Medulla oblongata (tissue), 1 donor: ENCODE results near the gene OR51A4.
"Not testable (repeated sequence)": the region's sequence is repeated elsewhere in the genome, so short reads cannot be mapped to it uniquely, and the experiment has no call there.

ENCODE experiments used
- DNase-seq: peaks from one replicate; pipeline ENCODE4 v3.0.0-alpha.2; 2015; ENCODE audit errors: extremely low spot score

The OR51A4 gene, protein sequence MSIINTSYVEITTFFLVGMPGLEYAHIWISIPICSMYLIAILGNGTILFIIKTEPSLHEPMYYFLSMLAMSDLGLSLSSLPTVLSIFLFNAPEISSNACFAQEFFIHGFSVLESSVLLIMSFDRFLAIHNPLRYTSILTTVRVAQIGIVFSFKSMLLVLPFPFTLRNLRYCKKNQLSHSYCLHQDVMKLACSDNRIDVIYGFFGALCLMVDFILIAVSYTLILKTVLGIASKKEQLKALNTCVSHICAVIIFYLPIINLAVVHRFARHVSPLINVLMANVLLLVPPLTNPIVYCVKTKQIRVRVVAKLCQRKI

DNA sequence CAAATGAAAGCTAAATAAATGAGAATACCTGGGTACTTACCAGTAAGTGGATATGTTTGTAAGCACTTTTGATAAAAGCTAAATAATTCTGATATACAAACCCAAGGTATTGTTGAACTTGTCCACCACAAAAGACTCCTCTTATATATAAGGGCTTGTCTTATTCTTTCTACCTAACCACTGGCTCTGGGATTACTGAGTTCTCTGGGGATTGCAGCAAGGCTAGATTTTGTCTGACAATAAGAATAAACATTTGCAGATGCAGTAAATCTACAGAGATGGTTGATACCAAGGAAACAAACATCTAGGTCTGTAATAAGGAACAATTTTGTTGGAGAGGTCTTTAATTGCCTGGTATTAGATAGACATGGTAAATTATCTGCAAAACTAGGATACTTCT lies at the start of gene OR51A4:
OR51A4 (minus strand) TSS at position 101 of the 400 bp plus-strand sequence. CDS start 505 bp downstream, outside the sequence.
- no peak for DNase-seq

DNA sequence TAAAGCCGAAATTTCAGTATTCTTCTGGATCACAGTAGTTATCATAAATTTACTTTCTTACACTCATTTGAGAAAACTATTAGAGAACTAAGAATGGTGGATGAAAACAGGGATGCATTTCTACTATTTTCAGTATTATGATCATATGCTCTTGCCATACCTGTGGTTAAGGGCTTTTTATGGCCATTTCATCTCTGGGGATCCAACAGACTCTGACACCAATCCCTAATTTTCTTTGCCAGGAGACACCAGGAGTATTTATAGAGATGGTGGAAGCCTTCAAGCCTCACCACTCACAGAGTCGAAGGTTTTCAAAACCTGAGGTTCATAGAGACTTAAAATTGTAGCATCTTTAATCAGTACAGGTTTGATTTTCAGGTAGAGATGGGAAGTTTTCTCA lies 47.1 kb upstream of the OR51A4 start, which contains the start of gene OR51L1:
OR51L1 (plus strand) TSS at position 301 of the 400 bp plus-strand sequence. CDS start 4,132 bp downstream, outside the sequence.
- no peak for DNase-seq

DNA sequence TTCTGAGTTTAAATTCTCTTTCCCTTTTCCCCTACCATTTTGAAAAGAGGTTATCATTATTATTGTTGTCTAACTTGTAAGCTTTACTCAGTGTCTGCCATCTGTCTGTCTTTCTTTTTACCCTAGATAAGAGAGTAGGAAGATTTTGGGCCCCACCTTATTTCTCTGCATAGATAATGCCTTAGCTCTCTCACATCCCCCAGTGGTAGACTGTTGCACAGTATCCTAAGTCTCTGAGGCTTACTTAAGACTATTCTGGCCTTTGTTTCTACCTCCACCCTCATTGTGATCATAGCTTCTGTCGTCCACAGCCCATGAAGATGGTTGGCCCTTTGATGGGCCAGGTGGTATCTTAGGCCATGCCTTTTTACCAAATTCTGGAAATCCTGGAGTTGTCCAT lies 43.7 kb upstream of the OR51A4 start:
- no peak for DNase-seq

DNA sequence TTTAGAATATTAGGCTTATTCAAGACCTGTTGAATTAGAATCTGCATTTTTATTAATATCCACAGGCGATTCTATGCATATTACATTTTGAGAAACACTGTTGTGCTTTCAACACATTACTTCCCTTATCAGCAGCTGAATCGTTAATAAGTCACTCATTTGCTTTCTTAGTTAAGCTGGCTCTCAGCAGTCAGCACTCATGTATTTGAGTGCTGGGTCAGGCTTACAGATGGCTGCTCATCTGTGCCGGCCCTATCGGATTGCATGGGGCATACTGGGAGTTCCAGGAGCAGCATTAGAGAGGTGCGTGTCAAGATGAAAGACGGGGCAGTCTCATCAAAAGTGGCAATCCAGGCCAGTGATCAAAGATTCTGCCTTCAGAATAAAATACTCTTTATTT lies 36.4 kb upstream of the OR51A4 start:
- DNase-seq: no peak

DNA sequence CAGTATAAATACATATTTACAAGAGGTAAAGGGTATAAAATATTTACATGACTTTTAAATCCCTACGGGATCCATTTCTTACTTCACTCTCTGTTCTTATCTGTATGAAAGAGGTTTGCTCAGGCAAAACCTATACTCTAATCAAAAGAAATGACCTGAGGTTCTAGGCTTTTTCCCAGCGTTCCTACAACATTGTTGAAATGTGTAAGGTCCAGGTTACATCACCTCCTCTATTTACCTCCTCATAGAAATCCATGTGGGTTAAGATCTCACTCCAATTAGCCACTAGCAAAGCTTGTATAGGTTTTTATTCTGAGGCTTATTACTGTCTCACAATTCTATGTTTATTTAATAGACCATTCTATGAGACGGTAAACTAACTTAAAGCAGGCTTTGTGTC lies 35.3 kb upstream of the OR51A4 start:
- no peak for DNase-seq

DNA sequence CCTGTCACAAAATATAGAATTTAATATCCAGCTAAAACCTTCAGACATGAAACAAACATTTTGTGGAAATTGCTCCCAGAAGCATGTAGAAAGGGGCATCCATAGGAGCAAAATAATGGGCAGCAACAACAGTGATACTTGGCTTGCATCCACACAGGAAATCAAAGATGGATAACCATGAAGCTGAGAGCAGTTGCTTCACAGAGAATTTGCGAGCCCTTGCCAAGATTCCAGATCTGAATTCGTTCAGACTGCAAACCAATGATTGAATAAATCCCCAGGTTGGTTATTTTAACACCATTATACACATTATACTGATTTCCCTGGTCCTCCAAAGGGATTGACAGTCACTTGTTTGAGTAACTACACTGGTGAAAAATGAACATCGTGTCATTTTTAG lies 31.6 kb upstream of the OR51A4 start:
- DNase-seq: no peak

DNA sequence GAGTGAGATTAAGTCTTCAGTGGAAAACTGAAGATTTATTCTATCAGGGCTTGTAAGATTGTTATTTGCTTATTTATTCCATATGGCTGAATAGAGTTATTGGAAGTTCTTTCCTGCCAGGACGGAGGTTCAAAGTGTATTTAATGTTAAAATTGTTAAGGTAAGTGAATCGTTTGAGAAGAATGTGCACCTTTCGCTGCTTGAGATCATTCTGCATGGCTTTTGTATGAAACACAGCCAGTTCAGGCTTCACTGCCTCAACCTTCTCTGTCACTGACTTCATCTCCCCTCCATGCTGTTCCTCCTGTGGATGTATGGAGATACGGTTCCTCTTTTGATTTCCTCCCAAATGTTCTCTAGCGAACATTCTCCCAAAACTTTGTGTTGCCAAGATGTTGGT lies 28.0 kb upstream of the OR51A4 start:
- DNase-seq: no peak

DNA sequence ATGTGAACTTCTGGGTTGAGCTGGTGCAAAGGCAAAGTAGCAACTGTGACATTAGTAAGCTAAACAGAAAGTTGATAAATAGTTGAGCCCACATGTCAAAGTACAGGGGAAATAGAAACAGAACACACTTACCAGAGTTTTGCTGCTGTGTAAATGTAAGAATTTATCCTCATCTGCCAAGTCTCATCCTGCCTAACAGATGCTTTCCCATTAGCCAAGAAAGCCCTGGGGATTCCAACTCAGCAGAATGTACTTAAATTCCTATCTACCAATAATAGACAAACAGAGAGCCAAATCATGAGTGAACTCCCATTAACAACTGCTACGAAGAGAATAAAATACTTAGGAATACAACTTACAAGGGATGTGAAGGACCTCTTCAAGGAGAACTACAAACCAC lies 15.4 kb upstream of the OR51A4 start:
- DNase-seq: no peak

DNA sequence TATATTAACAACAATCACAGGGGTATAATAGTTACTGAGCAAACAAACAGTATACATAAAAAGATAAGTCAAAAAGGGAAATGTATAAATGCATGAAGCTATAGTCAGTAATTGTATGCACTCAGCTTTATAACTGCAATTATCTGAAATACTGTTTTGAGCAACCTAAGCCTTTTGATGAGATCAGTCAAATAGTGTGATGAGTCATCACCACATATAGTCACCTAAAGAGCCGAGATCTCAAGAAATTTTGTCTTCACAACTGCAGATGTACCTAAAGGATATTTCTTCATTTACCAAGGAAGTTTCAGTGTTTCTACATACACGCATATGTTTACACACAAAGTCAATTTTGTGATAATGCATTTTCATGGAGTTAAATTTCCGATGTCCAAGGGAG lies 13.5 kb upstream of the OR51A4 start:
- no peak for DNase-seq

DNA sequence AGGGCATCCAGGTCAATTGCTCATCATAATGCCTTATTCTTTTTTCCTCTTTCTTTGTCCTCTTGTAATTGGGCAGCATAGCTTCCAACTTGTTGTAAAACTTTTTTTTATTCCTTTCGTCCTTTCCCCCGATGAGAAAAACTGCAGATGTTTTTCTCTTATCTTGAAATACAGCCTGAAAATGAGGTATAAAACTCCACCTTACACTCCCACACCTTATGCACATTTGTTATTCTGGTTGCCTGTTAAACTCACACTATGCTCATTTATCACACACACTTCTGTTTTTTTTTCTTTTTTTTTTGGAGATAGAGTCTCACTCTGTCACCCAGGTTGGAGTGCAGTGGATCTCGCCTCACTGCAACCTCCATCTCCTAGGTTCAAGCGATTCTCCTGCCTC lies 10.0 kb upstream of the OR51A4 start:
- no peak for DNase-seq

DNA sequence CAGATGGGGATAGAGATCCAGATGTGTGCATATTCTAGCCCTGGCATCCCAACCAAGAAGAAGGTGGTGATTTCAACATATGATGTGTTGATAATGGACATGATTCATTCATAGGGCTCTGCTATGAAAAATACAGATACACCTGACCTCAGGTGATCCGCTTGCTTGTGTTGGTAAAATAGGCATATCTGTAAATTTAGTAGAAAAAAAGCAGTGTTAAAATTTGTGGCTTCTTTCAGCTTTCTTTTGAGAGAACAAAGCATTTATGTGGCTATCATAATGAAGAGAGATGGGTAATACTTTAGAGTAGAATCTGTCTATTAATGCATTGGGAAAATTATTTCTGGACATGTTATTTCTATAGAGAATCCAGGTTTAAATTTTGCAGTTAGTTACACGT lies 8.2 kb upstream of the OR51A4 start, which contains the start of gene OR51A2:
OR51A2 (minus strand) TSS at position 101 of the 400 bp plus-strand sequence; CDS start at position 101, 0 bp downstream.
- not testable (repeated sequence) for DNase-seq

DNA sequence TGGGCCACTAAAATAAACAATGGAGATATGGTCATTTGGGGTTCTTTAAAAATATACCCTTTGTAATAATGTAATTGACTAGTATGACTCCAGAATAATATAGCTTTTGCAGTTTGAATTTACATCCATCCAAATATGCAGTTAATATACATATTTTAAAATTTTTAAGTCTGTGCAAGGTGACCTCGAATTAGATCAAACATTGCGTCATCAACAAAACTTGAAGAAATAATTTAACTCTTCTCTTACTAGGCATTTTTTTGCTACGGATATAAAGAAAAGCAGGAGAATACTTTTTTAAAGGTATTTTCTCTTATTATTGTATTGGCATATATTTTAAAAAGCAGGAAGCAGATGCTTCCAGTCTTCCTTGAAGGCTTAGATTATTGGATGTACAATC lies 10.7 kb downstream of the OR51A4 start:
- DNase-seq: no peak

DNA sequence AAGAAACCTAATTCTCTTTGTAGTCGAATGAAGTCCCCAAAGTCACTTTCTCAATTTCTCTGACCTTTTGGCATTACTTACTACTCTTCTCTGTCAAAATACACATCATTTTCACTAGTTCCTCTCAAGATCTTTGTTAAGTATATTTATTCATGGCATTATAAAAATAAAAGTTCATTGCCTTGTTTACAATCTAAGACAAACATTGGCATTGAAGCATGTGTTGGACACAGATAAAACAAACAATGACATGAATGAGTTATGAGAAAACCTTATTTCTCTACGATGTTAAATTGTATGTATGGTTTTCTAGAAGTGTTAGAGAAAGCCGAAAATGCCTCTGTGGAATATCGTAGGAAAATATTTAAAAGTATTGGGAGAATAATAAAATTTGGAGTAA lies 14.7 kb downstream of the OR51A4 start:
- DNase-seq: no peak

DNA sequence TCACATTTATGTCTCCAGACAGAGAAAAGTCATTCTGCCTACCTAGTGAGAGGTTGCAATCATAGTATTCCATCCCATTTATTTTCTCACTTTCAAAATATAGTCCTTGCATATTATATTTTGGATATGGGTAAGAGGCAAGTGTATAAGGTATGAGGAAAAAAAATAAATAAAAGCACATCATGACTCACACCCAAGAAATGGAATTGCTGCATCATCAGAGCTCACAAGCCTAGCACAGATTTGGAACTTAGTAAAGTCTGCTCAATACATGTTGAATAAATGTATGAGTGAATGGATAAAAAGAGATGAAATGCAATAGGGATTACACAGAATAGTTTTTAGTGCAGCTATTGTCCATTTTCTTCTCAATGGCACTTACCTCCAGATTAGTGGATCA lies 20.8 kb downstream of the OR51A4 start:
- DNase-seq: no peak

DNA sequence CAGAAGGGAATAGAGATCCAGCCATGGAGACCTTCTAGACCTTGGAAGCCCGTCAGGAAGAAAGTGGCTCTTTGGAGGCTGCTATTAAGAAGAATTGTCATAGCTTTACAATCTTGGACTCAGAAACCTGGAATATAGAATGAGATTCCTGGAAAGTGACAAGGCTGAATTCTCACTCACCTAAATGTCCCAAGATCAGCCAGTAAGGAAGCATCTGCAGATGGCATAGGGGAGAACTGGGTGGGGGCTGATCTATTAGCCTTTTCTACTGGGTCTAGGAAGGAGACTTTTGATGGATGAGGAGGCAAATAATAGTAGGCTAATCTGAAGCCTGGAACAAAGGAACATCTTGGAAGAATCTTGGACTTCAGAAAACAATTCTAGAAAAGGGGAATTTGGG lies 23.2 kb downstream of the OR51A4 start, which contains the start of gene OR51G1:
OR51G1 (minus strand) TSS at position 101 of the 400 bp plus-strand sequence; CDS start at position 101, 0 bp downstream.
- no peak for DNase-seq

DNA sequence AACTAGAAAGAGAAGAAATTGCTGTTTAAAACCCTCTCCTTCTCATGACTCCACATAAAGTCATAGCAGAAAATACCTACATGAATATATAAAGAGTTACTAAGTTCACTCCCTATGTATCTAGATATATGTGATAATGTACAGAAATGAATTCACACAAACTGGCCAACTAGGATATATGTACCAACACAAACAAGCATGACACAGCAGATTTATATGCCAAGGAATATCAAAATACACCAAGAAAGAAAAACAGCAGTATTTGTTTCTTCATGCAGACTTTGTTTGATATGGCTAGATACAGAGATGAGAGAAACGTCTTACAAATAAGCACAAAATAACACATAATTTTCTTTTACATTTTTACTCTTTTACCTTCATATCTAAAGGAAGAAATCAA lies 25.1 kb downstream of the OR51A4 start:
- no peak for DNase-seq

DNA sequence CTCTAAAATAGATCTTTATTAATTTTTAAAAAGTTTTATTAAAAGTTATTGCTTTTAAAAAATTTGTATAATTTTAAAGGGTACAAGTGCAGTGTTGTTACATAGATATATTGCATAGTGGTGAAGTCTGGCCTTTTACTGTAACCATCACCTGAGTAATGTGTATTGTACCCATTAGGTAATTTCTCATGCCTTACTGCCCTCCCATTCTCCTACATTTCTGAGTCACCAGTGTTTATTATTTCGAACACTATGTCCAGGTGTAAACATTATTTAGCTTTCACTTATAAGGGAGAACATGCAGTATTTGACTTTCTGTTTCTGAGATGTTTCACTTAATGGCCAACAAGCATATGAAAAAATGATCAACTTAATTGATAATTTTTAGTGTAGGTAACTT lies 25.6 kb downstream of the OR51A4 start:
- DNase-seq: no peak

DNA sequence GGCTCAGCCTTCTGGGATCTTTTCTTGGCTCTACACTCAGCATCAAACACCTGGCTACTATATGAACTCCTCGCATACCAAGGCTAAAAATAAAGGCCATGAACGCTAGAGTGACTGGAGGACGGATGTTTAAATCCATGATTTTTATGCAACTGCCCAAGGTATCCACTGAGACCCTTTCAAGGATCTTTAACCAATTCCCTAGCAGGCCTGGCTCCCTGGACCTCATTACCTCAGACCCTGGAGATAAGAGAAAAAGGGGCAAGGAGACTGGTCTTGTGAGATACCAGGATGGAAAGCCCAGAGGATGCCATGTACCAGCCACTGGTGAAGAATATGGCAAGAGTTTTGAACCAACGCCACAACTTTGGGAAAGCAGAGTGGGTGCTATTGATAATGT lies 28.2 kb downstream of the OR51A4 start, which contains the start of gene OR51G2:
OR51G2 (minus strand) TSS at position 101 of the 400 bp plus-strand sequence. CDS start 3,687 bp downstream, outside the sequence.
- DNase-seq: no peak

DNA sequence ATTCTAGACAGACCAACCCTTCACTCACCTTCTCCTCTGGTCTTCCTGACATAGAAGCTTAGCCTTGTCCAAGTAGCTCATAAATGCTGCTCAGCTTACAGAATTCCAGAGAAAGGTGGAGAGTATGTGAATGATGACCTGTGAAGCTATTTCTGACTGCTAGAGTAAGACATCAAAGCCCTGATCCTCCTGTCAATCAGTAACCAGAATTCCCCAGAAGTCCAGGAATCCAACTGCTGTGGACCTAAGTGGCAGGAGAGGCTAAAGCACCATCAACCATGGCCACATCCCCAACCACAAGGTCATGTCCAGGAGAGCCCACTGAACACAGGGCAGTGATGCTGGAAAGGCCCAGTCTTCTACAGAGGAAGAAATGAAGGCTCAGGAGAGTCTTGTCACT lies 30.8 kb downstream of the OR51A4 start:
- no peak for DNase-seq

DNA sequence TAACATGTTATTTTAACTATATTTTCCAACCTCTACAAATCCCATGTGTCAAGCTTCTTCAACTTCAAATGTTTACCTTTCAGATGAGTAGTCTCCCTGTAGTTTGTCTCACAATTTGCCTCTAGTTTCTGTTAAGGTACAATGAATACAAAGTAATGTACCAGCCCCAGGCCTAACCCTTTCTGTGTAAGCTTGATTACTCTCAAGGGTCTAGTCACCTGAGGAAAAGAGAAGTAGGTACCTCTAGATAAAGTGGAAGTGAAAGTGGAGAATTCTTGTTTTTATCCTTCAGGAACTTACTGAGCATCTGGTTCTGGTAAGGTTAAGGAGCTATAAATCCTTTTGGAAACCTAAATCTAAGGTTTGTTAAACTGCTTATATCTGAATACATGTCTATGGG lies 43.9 kb downstream of the OR51A4 start, which contains the start of gene OR51A7:
OR51A7 (plus strand) TSS at position 300 of the 400 bp plus-strand sequence. CDS start 3,587 bp downstream, outside the sequence.
- no peak for DNase-seq
